ENCODE data around the gene GAS7. TPM values are rescaled to one million over a fixed set of nuclear protein-coding genes. Genes with fewer than 3 reads are reported as not detected.

GAS7 gene
- total and polyA plus RNA-seq, 9 of the 15 experiments (the other 6 are each of a cell fraction or from before 2014, with no cell fraction given) = 0.11 to 0.33 TPM; not detected in 7

- POLR2A ChIA-PET = no interaction called here
- no peak for FAIRE-seq
- Histone ChIP-seq H4K20me1 (replicated peaks; ENCODE audit: control insufficient read depth, insufficient read depth, low read length) (no peaks in the 10 kb centered on the region), H3K9me3 (replicated peaks; ENCODE audit: control insufficient read depth, insufficient read depth, low read depth, low read length) (no peaks in the 10 kb centered on the region), H3K4me3 (no peak overlapping the region), H3K9me1 (ENCODE audit: control insufficient read depth, insufficient read depth, low read length) (no peaks in the 10 kb centered on the region), H3K27me3 (ENCODE audit: control insufficient read depth in 2 of 2, insufficient read depth in 2 of 2, low read length in 2 of 2) (peaks cover 0 to 4% of the 10 kb centered on the region in 2 experiments; a peak in 1 of 5 replicates), H3K27ac (ENCODE audit: extremely low read depth, low read depth, low read length) (no peak overlapping the region), H3K4me2 (ENCODE audit: insufficient read depth, low read length) (no peak overlapping the region), H3K79me2 (ENCODE audit: control insufficient read depth, insufficient read depth, low read length) (no peaks in the 10 kb centered on the region), H3K4me1 (replicated peaks in 1 of 2; ENCODE audit: control insufficient read depth in 2 of 2, insufficient read depth in 2 of 2, low read length in 2 of 2) (no peaks in the 10 kb centered on the region), H3K9ac (ENCODE audit: insufficient read depth in 1 of 2, low read depth in 2 of 2, low read length in 2 of 2) (no peak overlapping the region), H2AFZ (ENCODE audit: low read depth, low read length) (no peak overlapping the region), H3K36me3 (ENCODE audit: control insufficient read depth, insufficient read depth, low read length) (no peaks in the 10 kb centered on the region)
- no peak for ATAC-seq
- TF ChIP-seq NFE2 (IDR thresholded peaks at IDR 0.05; ENCODE audit: low read depth) (no peak), CTBP1 (IDR thresholded peaks at IDR 0.05; ENCODE audit: borderline replicate concordance) (no peak), ZNF174 (CRISPR knock-in tag; IDR thresholded peaks at IDR 0.05) (no peak), SMARCE1 (IDR thresholded peaks at IDR 0.05) (no peak), GTF2E2 (tag; IDR thresholded peaks at IDR 0.05) (no peak), SMARCA5 (IDR thresholded peaks at IDR 0.05) (no peak), GTF2B (IDR thresholded peaks at IDR 0.05; ENCODE audit: extremely low read depth, insufficient read length) (no peak), KDM4B (IDR thresholded peaks at IDR 0.05; ENCODE audit: borderline replicate concordance in 2 of 2, low read depth in 1 of 2) (no peak), KDM5B (IDR thresholded peaks at IDR 0.05; ENCODE audit: insufficient replicate concordance, low read depth, low read length) (no peak), ZKSCAN1 (IDR thresholded peaks at IDR 0.05; ENCODE audit: low read depth, low read length) (no peak)
- 0% methylated on average over 4 of the region's 5 CpGs for WGBS (ENCODE audit: insufficient coverage, low coverage, missing lambda C conversion rate)
- CTCF ChIA-PET (ENCODE audit: low intra/inter-chr PET ratio) = no interaction called here
- intact Hi-C loops (cut with micrococcal nuclease) (no loop called here), in situ Hi-C loops (cut with MboI) (no loop called here)
- no TSS peak for BruUV-seq (replicated peaks)
- no peak for DNase-seq (ENCODE audit: extremely low read depth in 1 of 4, low spot score in 3 of 4)
Observed at GRCh38 chr17:10118788-10119130, 79.6 kb downstream of the GAS7 start.
